SK-N-SH (cell line): Measurements from ENCODE around the gene PPP2R2B. TPM values are rescaled to one million over a fixed set of nuclear protein-coding genes. Genes with fewer than 3 reads are reported as not detected.

ENCODE experiments used
- CTCF ChIA-PET: fragments of 300-600, 350-600 bp; formaldehyde crosslinking; extraction: SDS; loops from one replicate; lab custom pipeline; 2021; lab: Yijun Ruan, JAX
- POLR2A ChIA-PET: fragments of 350-600 bp; sonication (Branson Sonifier 250); formaldehyde crosslinking; extraction: SDS; loops from one replicate; lab custom pipeline; 2020; ENCODE audit warnings: antibody characterized with exemption, inconsistent platforms; lab: Yijun Ruan, JAX
- DNase-seq: peaks from one replicate; pipeline ENCODE4 v3.0.0; 2012
- H2AFZ ChIP-seq: fragments of 200-600 bp; sonication (generic); 2 replicates; pipeline ENCODE4 v1.8.1; 2016; ENCODE audit warnings: antibody characterized with exemption, mild to moderate bottlenecking, low read depth
- H3F3A ChIP-seq: fragments of 200-600 bp; sonication (generic); replicated peaks from 2 replicates; pipeline ENCODE3; 2016; ENCODE audit warnings: antibody characterized with exemption, mild to moderate bottlenecking; ENCODE audit not compliant: insufficient read depth
- H3K27ac ChIP-seq, 2 experiments: fragments of 200-500 bp in 1 of 2; fragments of 200-600 bp in 1 of 2; sonication (Bioruptor generic) in 1 of 2; sonication (generic), shearing (Covaris generic) in 1 of 2; 2 replicates each; pipeline versions ENCODE4 v1.5.1 to v1.6.1; 2014 to 2016; ENCODE audit warnings: low read depth in 2 of 2, inconsistent platforms in 1 of 2, low read length in 1 of 2, mild to moderate bottlenecking in 1 of 2, mixed read lengths in 1 of 2
- H3K27me3 ChIP-seq: fragments of 200-600 bp; sonication (generic), shearing (Covaris generic); 2 replicates; pipeline ENCODE4 v1.6.1; 2016; ENCODE audit warnings: mixed run types; ENCODE audit not compliant: insufficient read depth
- H3K36me3 ChIP-seq, 2 experiments: fragments of 200-500 bp in 1 of 2; fragments of 200-600 bp in 1 of 2; sonication (Bioruptor generic) in 1 of 2; sonication (generic) in 1 of 2; replicated peaks in 1 of 2; 2 replicates each; pipeline versions ENCODE3 to v1.5.1; 2014 to 2016; ENCODE audit warnings: low read length in 1 of 2, mild to moderate bottlenecking in 1 of 2; ENCODE audit not compliant: insufficient read depth in 2 of 2, control insufficient read depth in 1 of 2
- H3K4me1 ChIP-seq, 2 experiments: fragments of 200-500 bp in 1 of 2; fragments of 200-600 bp in 1 of 2; sonication (Bioruptor generic) in 1 of 2; sonication (generic), shearing (Covaris generic) in 1 of 2; 2 replicates each; pipeline versions ENCODE4 v1.5.1 to v1.6.1; 2014 to 2016; ENCODE audit warnings: low read depth in 1 of 2, low read length in 1 of 2, mixed run types in 1 of 2; ENCODE audit not compliant: insufficient read depth in 2 of 2, control insufficient read depth in 1 of 2
- H3K4me2 ChIP-seq: fragments of 200-600 bp; sonication (generic), shearing (Covaris generic); 2 replicates; pipeline ENCODE4 v1.6.1; 2017; ENCODE audit warnings: mixed run types
- H3K4me3 ChIP-seq, 2 experiments: fragments of 200-500 bp in 1 of 2; fragments of 200-600 bp in 1 of 2; sonication (Bioruptor generic) in 1 of 2; sonication (generic), shearing (Covaris generic) in 1 of 2; 2 replicates each; pipeline versions ENCODE4 v1.5.1 to v1.8.1; 2014 to 2016; ENCODE audit warnings: low read depth in 2 of 2, inconsistent platforms in 1 of 2, low read length in 1 of 2, mild to moderate bottlenecking in 1 of 2, mixed read lengths in 1 of 2, moderate library complexity in 1 of 2
- H3K79me2 ChIP-seq: fragments of 200-600 bp; sonication (generic); 2 replicates; pipeline ENCODE4 v1.8.1; 2017; ENCODE audit warnings: mild to moderate bottlenecking; ENCODE audit not compliant: insufficient read depth
- H3K9ac ChIP-seq: fragments of 200-600 bp; sonication (generic); 2 replicates; pipeline ENCODE4 v1.6.1; 2017; ENCODE audit warnings: mixed run types
- H3K9me2 ChIP-seq: fragments of 200-600 bp; sonication (generic); 2 replicates; pipeline ENCODE4 v1.6.1; 2017; ENCODE audit warnings: mixed run types
- H3K9me3 ChIP-seq: fragments of 200-600 bp; sonication (generic); 2 replicates; pipeline ENCODE4 v1.6.1; 2017; ENCODE audit warnings: mixed run types, mild to moderate bottlenecking, moderate library complexity
- H4K20me1 ChIP-seq: fragments of 200-600 bp; sonication (generic); 2 replicates; pipeline ENCODE4 v1.6.1; 2017; ENCODE audit warnings: mild to moderate bottlenecking, mixed run types; ENCODE audit not compliant: insufficient read depth
- CHD2 ChIP-seq: fragments of 150-350 bp; IDR thresholded peaks from 2 replicates; pipeline ENCODE4 v1.6.1; 2018; ENCODE audit warnings: low read length; ENCODE audit not compliant: partially characterized antibody
- ELF1 ChIP-seq: IDR thresholded peaks from 2 replicates; pipeline ENCODE4 v1.4.0; 2012
- EZH2phosphoT487 ChIP-seq: fragments of 200-600 bp; sonication (generic); IDR thresholded peaks from 2 replicates; pipeline ENCODE4 v1.6.1; 2017; ENCODE audit warnings: low read depth, mixed run types, mild to moderate bottlenecking, antibody characterized with exemption, moderate library complexity, borderline replicate concordance
- FOSL2 ChIP-seq: IDR thresholded peaks from 2 replicates; pipeline ENCODE4 v1.4.0; 2012; ENCODE audit warnings: low read depth, mild to moderate bottlenecking, moderate library complexity, borderline replicate concordance
- JUND ChIP-seq: IDR thresholded peaks from 2 replicates; pipeline ENCODE4 v1.4.0; 2012
- MXI1 ChIP-seq: IDR thresholded peaks from 2 replicates; pipeline ENCODE4 v1.6.1; 2012; ENCODE audit warnings: mild to moderate bottlenecking, low read depth, low read length, improper control_type of control experiment
- PBX3 ChIP-seq: IDR thresholded peaks from 2 replicates; pipeline ENCODE4; 2012
- RAD21 ChIP-seq: IDR thresholded peaks from 2 replicates; pipeline ENCODE4 v1.6.1; 2012; ENCODE audit warnings: mild to moderate bottlenecking, low read length
- REST ChIP-seq: IDR thresholded peaks from 2 replicates; pipeline ENCODE4 v1.6.1; 2012; ENCODE audit warnings: mild to moderate bottlenecking, low read depth, low read length, moderate library complexity
- RFX5 ChIP-seq: IDR thresholded peaks from 2 replicates; pipeline ENCODE4 v1.6.1; 2012; ENCODE audit warnings: mild to moderate bottlenecking, improper control_type of control experiment, low read length
- SMC3 ChIP-seq: IDR thresholded peaks from 2 replicates; pipeline ENCODE4 v1.6.1; 2012; ENCODE audit warnings: low read depth, low read length, improper control_type of control experiment
- TAF1 ChIP-seq: IDR thresholded peaks from 2 replicates; pipeline ENCODE4 v1.6.1; 2012; ENCODE audit warnings: low read depth, mild to moderate bottlenecking, low read length, moderate library complexity, borderline replicate concordance
- TCF12 ChIP-seq: IDR thresholded peaks from 2 replicates; pipeline ENCODE4 v1.4.0; 2012
- USF1 ChIP-seq: IDR thresholded peaks from 2 replicates; pipeline ENCODE4 v1.4.0; 2012; ENCODE audit warnings: low read depth, borderline replicate concordance
- YY1 ChIP-seq: IDR thresholded peaks from 2 replicates; pipeline ENCODE4 v1.4.0; 2012; ENCODE audit warnings: low read depth, mild to moderate bottlenecking
- ZBTB33 ChIP-seq: IDR thresholded peaks from 2 replicates; pipeline ENCODE4 v1.4.0; 2012; ENCODE audit warnings: low read depth, borderline replicate concordance
- WGBS: methylation state at CpG from one replicate; pipeline ENCODE4 v1.1.6; 2017; ENCODE audit warnings: low lambda C conversion rate; 5-methylcytosine and 5-hydroxymethylcytosine counted together
- polyA plus RNA-seq, 3 experiments: library from polyadenylated mRNA; depleted of rRNA; stranded (reverse); fragments of >200 nt; gene quantifications; 2 replicates each; pipeline ENCODE4 v1.2.3, GENCODE V29; 2012

The PPP2R2B gene
- polyA plus RNA-seq, 1 of the 3 experiments (the other 2 are of a cell fraction), result 11.4 TPM

- H3F3A ChIP-seq, result no peaks in the 10 kb centered on the region
- no peaks in the 10 kb centered on the region for H3K79me2 ChIP-seq
- no peak for DNase-seq
- peaks cover 0 to 9% of the 10 kb centered on the region in 2 experiments for H3K36me3 ChIP-seq
- H3K9me2 ChIP-seq, result no peaks in the 10 kb centered on the region
- H3K4me2 ChIP-seq, result peak overlapping the region; percentile 36; the same call in 1 of the 2 replicates
- H3K27me3 ChIP-seq, result no peaks in the 10 kb centered on the region
- H3K9ac ChIP-seq, result no peak overlapping the region
- WGBS, result 72% methylated on average over 2 of the region's 2 CpGs
- ChIA-PET POLR2A (no interaction called here), CTCF (interaction anchor here (0.8 to 1.3 kb wide), 4 partner anchors 15 to 377 kb away, joined by 3 read pairs; no protein-coding TSS in a partner anchor)
- H3K4me3 ChIP-seq, result no peak overlapping the region
- no peak overlapping the region for H2AFZ ChIP-seq
- no peaks in the 10 kb centered on the region for H4K20me1 ChIP-seq
- no peaks in the 10 kb centered on the region for H3K4me1 ChIP-seq
- no peak for TF ChIP-seq USF1
- 0 out of 2 replicates have a peak, but pooled peaks have one; percentile 34 for TF ChIP-seq TCF12
- TF ChIP-seq TAF1, result no peak
- no peak for TF ChIP-seq REST
- TF ChIP-seq YY1, result no peak
- no peak for TF ChIP-seq ZBTB33
- TF ChIP-seq RFX5, result no peak
- TF ChIP-seq RAD21, result no peak
- no peak for TF ChIP-seq CHD2
- no peak for TF ChIP-seq MXI1
- TF ChIP-seq JUND, result peak; percentile 70
- no peak for TF ChIP-seq EZH2phosphoT487
- no peak for TF ChIP-seq PBX3
- TF ChIP-seq SMC3, result no peak
- no peak for TF ChIP-seq ELF1
- TF ChIP-seq FOSL2, result peak; percentile 71
- no peaks in the 10 kb centered on the region for H3K9me3 ChIP-seq
- peak overlapping the region; percentile 39 to 50; a peak in 2 of 4 replicates for H3K27ac ChIP-seq
Measured at GRCh38 chr5:146588331-146589027, 290.1 kb downstream of the PPP2R2B start.
